ENCODE results near the gene SUPT3H.

Gene SUPT3H

DNA sequence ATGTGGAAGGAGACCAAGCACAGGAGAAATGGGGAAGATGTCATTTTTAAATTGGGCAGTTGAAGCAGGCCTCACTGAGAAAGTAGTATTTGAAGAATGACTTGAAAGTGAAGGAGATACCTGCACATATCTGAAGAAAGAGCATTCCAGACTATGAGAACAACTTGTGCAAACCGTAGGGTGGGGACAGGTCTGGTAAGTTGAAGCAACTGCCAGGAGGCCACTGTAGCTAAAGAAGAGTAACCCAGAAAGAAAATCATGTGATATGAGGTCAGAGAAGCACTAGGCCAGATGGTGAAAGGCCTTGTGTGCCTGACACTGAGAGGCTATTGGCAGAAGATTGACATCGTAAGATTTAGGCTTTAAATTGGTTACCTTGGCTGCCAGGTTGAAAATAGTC is 4.7 kb upstream of the SUPT3H start:
- no peak for TF ChIP-seq YY1 (IDR thresholded peaks at IDR 0.05; ENCODE audit: low read depth)
- TF ChIP-seq CREB1 (IDR thresholded peaks at IDR 0.05; ENCODE audit: low read depth): no peak
- no peak for TF ChIP-seq CEBPB (IDR thresholded peaks at IDR 0.05)
- no peak for TF ChIP-seq EP300 (IDR thresholded peaks at IDR 0.05; ENCODE audit: borderline replicate concordance)
- TF ChIP-seq TEAD4 (IDR thresholded peaks at IDR 0.05): no peak
- no peak for TF ChIP-seq NFIC (IDR thresholded peaks at IDR 0.05)
- TF ChIP-seq, protein P1, sequence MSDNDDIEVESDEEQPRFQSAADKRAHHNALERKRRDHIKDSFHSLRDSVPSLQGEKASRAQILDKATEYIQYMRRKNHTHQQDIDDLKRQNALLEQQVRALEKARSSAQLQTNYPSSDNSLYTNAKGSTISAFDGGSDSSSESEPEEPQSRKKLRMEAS (IDR thresholded peaks at IDR 0.05): no peak
- TF ChIP-seq ZBTB7A (IDR thresholded peaks at IDR 0.05; ENCODE audit: low read depth): no peak

DNA sequence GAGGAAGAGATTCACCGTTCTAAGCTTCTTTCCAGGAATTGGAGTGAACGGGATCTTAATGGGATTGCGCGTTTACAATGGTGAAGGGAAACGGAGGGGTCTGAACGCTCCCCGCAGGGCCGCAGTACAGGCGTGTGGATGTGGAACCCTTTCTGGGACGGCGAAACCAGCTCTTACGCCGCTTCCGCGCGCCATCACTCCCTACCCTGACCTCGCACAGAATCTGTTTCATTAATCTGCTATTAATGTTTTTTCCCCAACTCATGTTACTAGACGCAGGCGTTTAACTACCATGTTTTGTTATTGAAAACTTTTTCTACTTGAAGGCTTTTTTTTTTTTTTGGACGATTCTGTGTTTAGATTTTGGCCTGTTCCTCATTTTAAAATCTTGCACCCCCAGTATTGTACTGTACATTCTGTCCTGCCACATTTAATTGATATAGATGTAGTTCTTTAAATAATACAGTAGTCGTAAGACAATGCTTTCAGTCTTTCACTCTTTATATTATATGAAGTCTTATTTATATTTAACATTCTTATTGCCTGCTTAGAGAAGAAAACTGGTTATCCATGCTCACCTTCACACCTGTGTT is 696 bp upstream of the SUPT3H start:
- TF ChIP-seq TAF1 (IDR thresholded peaks at IDR 0.05; ENCODE audit: low read depth): no peak
- TF ChIP-seq EGR1 (IDR thresholded peaks at IDR 0.05): no peak
- no peak for TF ChIP-seq TCF12 (IDR thresholded peaks at IDR 0.05; ENCODE audit: low read depth)
- TF ChIP-seq NFIC (IDR thresholded peaks at IDR 0.05): no peak
- no peak for TF ChIP-seq YY1 (IDR thresholded peaks at IDR 0.05; ENCODE audit: low read depth)
- no peak for TF ChIP-seq EP300 (IDR thresholded peaks at IDR 0.05; ENCODE audit: borderline replicate concordance)
- no peak for TF ChIP-seq RAD21 (IDR thresholded peaks at IDR 0.05; ENCODE audit: low read depth)
- no peak for TF ChIP-seq ZBTB7A (IDR thresholded peaks at IDR 0.05; ENCODE audit: low read depth)
- no peak for TF ChIP-seq CREB1 (IDR thresholded peaks at IDR 0.05; ENCODE audit: low read depth)
- no peak for TF ChIP-seq CEBPB (IDR thresholded peaks at IDR 0.05)
- TF ChIP-seq, protein P2, sequence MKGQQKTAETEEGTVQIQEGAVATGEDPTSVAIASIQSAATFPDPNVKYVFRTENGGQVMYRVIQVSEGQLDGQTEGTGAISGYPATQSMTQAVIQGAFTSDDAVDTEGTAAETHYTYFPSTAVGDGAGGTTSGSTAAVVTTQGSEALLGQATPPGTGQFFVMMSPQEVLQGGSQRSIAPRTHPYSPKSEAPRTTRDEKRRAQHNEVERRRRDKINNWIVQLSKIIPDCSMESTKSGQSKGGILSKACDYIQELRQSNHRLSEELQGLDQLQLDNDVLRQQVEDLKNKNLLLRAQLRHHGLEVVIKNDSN (IDR thresholded peaks at IDR 0.05): no peak
- no peak for TF ChIP-seq TEAD4 (IDR thresholded peaks at IDR 0.05)
- TF ChIP-seq, protein P3, sequence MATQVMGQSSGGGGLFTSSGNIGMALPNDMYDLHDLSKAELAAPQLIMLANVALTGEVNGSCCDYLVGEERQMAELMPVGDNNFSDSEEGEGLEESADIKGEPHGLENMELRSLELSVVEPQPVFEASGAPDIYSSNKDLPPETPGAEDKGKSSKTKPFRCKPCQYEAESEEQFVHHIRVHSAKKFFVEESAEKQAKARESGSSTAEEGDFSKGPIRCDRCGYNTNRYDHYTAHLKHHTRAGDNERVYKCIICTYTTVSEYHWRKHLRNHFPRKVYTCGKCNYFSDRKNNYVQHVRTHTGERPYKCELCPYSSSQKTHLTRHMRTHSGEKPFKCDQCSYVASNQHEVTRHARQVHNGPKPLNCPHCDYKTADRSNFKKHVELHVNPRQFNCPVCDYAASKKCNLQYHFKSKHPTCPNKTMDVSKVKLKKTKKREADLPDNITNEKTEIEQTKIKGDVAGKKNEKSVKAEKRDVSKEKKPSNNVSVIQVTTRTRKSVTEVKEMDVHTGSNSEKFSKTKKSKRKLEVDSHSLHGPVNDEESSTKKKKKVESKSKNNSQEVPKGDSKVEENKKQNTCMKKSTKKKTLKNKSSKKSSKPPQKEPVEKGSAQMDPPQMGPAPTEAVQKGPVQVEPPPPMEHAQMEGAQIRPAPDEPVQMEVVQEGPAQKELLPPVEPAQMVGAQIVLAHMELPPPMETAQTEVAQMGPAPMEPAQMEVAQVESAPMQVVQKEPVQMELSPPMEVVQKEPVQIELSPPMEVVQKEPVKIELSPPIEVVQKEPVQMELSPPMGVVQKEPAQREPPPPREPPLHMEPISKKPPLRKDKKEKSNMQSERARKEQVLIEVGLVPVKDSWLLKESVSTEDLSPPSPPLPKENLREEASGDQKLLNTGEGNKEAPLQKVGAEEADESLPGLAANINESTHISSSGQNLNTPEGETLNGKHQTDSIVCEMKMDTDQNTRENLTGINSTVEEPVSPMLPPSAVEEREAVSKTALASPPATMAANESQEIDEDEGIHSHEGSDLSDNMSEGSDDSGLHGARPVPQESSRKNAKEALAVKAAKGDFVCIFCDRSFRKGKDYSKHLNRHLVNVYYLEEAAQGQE (IDR thresholded peaks at IDR 0.05; ENCODE audit: low read depth): no peak
- no peak for TF ChIP-seq FOXM1 (IDR thresholded peaks at IDR 0.05; ENCODE audit: borderline replicate concordance, low read depth)
- TF ChIP-seq, protein P1 (IDR thresholded peaks at IDR 0.05): no peak

DNA sequence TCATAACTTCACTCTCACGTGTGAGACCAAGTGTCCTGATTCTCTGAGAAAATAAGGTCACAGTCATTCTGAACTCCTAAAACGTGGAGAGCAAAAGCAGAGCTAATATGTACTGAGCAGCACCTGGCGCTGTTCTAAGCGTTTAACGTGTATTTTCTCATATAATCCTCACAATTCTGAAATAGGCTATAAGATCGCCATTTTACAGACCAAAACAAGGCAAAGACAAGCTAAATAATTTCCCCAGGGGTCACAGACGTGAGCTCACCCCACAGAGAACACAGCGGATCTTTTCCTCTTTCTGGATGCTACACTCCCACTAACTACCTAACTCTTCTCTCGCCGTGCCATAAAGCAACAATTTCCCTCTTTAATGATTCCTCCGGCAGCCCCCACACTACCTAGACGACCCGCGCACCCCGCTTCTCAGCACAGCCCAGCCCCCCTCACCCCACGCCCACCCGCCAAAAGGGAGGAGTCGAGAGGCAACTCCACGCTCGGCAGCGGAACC is 636 bp downstream of the SUPT3H start:
- TF ChIP-seq ZBTB7A (IDR thresholded peaks at IDR 0.05; ENCODE audit: low read depth) (peak; percentile 76; the same call in 1 of the 2 replicates), CREB1 (IDR thresholded peaks at IDR 0.05; ENCODE audit: low read depth) (no peak)

DNA sequence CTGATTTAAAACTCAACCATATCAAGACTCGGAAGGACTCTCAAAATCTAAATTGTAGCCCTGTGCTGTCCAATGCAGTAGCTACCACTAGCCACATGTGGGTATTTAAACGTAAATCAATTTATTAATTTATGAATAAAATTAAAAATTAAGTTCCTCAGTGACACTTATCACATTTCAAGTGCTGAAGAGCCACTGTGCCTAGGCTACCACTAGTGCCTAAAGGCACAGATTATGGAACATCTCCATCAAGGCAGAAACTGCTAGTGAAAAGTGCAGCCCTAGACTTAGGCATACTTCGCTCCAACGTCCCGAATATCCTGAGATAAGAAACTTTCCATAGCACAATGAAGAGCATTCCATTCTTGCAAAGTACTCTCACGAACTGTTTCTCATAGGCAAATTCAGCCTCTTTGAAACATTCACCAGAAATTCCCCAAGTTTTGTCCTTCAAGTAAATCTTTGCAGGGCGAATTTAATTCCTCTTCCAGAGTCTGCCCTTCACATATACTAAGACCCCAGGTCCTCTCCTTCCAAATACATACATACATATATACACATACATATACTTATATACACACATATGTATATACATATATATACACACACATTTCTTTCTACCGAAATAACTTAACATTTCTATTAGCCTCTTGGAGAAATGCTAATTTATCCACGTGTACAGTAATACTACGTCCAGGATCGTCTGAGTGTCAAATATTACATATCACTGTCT is 1.3 kb downstream of the SUPT3H start:
- TF ChIP-seq, protein P1 (IDR thresholded peaks at IDR 0.05): no peak
- TF ChIP-seq EGR1 (IDR thresholded peaks at IDR 0.05) (no peak), TAF1 (IDR thresholded peaks at IDR 0.05; ENCODE audit: low read depth) (no peak), EP300 (IDR thresholded peaks at IDR 0.05; ENCODE audit: borderline replicate concordance) (no peak), RAD21 (IDR thresholded peaks at IDR 0.05; ENCODE audit: low read depth) (no peak), CREB1 (IDR thresholded peaks at IDR 0.05; ENCODE audit: low read depth) (no peak), TEAD4 (IDR thresholded peaks at IDR 0.05) (no peak), YY1 (IDR thresholded peaks at IDR 0.05; ENCODE audit: low read depth) (no peak), TCF12 (IDR thresholded peaks at IDR 0.05; ENCODE audit: low read depth) (no peak), NFIC (IDR thresholded peaks at IDR 0.05) (no peak), ZBTB7A (IDR thresholded peaks at IDR 0.05; ENCODE audit: low read depth) (no peak), FOXM1 (IDR thresholded peaks at IDR 0.05; ENCODE audit: borderline replicate concordance, low read depth) (no peak), CEBPB (IDR thresholded peaks at IDR 0.05) (no peak)
- TF ChIP-seq, protein P3 (IDR thresholded peaks at IDR 0.05; ENCODE audit: low read depth): no peak
- TF ChIP-seq, protein P2 (IDR thresholded peaks at IDR 0.05): no peak

DNA sequence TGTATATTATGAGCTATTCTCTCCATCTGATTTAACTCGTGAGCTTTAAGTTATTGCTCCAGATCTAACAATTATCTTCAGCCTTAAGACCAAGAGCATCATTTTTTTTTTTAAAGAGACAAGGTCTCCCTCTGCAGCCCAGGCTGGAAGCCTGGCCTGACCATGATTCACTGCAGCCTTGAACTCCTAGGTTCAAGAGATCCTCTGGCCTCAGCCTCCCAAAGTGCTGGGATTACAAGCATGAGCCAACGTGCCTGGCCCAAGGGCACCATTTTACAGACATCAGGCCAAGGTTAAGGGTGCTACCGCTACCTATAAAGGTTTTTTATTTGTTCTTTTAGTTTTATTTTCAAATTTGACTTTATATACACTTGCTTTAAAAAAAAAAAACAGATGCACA is 2.3 kb downstream of the SUPT3H start:
- TF ChIP-seq CREB1 (IDR thresholded peaks at IDR 0.05; ENCODE audit: low read depth) (no peak), FOXM1 (IDR thresholded peaks at IDR 0.05; ENCODE audit: borderline replicate concordance, low read depth) (no peak), ZBTB7A (IDR thresholded peaks at IDR 0.05; ENCODE audit: low read depth) (no peak), RAD21 (IDR thresholded peaks at IDR 0.05; ENCODE audit: low read depth) (no peak), CEBPB (IDR thresholded peaks at IDR 0.05) (no peak), YY1 (IDR thresholded peaks at IDR 0.05; ENCODE audit: low read depth) (no peak)
- TF ChIP-seq, protein P3 (IDR thresholded peaks at IDR 0.05; ENCODE audit: low read depth): no peak
- TF ChIP-seq, protein P1 (IDR thresholded peaks at IDR 0.05): no peak
